Progenitor cell of endocrine pancreas (in vitro differentiated cells): ENCODE results near the gene CCHCR1. TPM values are rescaled to one million over a fixed set of nuclear protein-coding genes. Genes with fewer than 3 reads are reported as not detected.
"Not testable (repeated sequence)": the region's sequence is repeated elsewhere in the genome, so short reads cannot be mapped to it uniquely, and the experiment has no call there.

Experiments
- DNase-seq: peaks from one replicate; pipeline ENCODE4 v3.0.0; 2021; ENCODE audit warnings: low spot score; ENCODE audit not compliant: unreplicated experiment
- H3K27ac Mint-ChIP-seq: 2 replicates; pipeline ENCODE4 v1.8.0; 2021; ENCODE audit warnings: mild to moderate bottlenecking, moderate library complexity, mixed read lengths
- H3K27me3 Mint-ChIP-seq: 2 replicates; pipeline ENCODE4 v1.8.0; 2021; ENCODE audit warnings: mixed read lengths
- H3K36me3 Mint-ChIP-seq: 2 replicates; pipeline ENCODE4 v1.8.0; 2022; ENCODE audit warnings: mixed read lengths; ENCODE audit not compliant: insufficient read depth
- H3K4me1 Mint-ChIP-seq: 2 replicates; pipeline ENCODE4 v1.8.0; 2021; ENCODE audit warnings: low read depth, mixed read lengths
- H3K4me3 Mint-ChIP-seq: 2 replicates; pipeline ENCODE4 v1.8.0; 2021; ENCODE audit warnings: low read depth, mild to moderate bottlenecking, moderate library complexity, mixed read lengths
- H3K9me3 Mint-ChIP-seq: 2 replicates; pipeline ENCODE4 v1.8.0; 2021; ENCODE audit warnings: low read depth, mixed read lengths
- total RNA-seq: library from RNA; stranded (reverse); gene quantifications from 2 replicates; pipeline ENCODE4 v1.2.1, GENCODE V29; 2021
- TF ChIP-seq, protein P1 (sequence below): fragments of 200-600 bp; sonication (generic); IDR thresholded peaks from one replicate; pipeline ENCODE4 v1.5.0; 2021; ENCODE audit warnings: antibody characterized with exemption, mild to moderate bottlenecking; ENCODE audit not compliant: unreplicated experiment

CCHCR1 gene
- total RNA-seq, 1 donor from 2014 or later, result 47.2 TPM

DNA sequence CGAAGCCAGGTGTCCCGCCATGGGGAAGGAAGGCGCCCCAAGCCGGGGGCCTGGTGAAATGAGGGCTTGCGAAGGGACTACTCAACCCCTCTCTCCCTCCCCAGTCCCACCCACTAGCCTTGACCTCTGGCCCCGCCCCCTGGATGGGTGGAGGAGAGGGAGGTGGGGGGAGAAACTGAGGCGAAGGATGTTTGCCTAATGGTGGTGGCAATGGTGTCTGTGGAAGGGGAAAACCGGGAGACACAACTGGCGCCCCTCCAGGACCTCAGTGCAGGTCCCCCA, 12.9 kb upstream of the CCHCR1 start, which contains the start of gene POU5F1:
Gene POU5F1, minus strand, starts transcription at position 83 of the 282 bp plus-strand sequence. Its CDS starts 62 bp downstream, at position 21.
- no peaks in the 10 kb centered on the region for H3K9me3 Mint-ChIP-seq
- DNase-seq, result no peak
- TF ChIP-seq, protein P1, sequence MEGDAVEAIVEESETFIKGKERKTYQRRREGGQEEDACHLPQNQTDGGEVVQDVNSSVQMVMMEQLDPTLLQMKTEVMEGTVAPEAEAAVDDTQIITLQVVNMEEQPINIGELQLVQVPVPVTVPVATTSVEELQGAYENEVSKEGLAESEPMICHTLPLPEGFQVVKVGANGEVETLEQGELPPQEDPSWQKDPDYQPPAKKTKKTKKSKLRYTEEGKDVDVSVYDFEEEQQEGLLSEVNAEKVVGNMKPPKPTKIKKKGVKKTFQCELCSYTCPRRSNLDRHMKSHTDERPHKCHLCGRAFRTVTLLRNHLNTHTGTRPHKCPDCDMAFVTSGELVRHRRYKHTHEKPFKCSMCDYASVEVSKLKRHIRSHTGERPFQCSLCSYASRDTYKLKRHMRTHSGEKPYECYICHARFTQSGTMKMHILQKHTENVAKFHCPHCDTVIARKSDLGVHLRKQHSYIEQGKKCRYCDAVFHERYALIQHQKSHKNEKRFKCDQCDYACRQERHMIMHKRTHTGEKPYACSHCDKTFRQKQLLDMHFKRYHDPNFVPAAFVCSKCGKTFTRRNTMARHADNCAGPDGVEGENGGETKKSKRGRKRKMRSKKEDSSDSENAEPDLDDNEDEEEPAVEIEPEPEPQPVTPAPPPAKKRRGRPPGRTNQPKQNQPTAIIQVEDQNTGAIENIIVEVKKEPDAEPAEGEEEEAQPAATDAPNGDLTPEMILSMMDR, result no peak
- peak within 1 kb of the TSS; percentile 87 for H3K27ac Mint-ChIP-seq
- no peak within 1 kb of the TSS for H3K4me3 Mint-ChIP-seq
- H3K27me3 Mint-ChIP-seq, result peaks cover 36% of the 10 kb centered on the region
- H3K4me1 Mint-ChIP-seq, result no peaks in the 10 kb centered on the region
- no peaks in the 10 kb centered on the region for H3K36me3 Mint-ChIP-seq

DNA sequence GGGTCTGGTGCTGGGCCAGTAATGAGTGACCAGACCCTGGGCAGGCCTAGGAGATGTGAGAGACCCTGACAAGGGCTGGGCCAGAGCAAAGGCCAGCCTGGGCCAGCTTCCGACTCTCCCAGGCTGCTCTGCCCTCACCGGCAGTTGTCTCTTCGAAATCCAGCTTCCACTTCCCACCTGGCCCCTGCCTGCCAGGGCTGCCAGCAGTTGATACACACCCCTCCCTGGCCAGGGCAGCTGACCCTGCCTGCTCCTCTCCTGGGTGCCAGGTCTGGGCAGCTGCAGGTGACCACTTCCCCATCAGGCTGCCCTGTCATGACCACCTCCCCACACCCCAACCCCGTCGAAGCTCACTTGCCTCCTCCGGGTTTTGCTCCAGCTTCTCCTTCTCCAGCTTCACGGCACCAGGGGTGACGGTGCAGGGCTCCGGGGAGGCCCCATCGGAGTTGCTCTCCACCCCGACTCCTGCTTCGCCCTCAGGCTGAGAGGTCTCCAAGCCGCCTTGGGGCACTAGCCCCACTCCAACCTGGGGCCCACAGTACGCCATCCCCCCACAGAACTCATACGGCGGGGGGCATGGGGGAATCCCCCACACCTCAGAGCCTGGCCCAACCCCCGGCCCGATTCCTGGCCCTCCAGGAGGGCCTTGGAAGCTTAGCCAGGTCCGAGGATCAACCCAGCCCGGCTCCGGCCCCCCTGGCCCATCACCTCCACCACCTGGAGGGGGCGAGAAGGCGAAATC, 12.4 kb upstream of the CCHCR1 start:
- H3K36me3 Mint-ChIP-seq, H3K4me1 Mint-ChIP-seq, H3K27ac Mint-ChIP-seq, H3K9me3 Mint-ChIP-seq, H3K4me3 Mint-ChIP-seq, DNase-seq: not testable (repeated sequence)
- H3K27me3 Mint-ChIP-seq, result peaks cover 36% of the 10 kb centered on the region

DNA sequence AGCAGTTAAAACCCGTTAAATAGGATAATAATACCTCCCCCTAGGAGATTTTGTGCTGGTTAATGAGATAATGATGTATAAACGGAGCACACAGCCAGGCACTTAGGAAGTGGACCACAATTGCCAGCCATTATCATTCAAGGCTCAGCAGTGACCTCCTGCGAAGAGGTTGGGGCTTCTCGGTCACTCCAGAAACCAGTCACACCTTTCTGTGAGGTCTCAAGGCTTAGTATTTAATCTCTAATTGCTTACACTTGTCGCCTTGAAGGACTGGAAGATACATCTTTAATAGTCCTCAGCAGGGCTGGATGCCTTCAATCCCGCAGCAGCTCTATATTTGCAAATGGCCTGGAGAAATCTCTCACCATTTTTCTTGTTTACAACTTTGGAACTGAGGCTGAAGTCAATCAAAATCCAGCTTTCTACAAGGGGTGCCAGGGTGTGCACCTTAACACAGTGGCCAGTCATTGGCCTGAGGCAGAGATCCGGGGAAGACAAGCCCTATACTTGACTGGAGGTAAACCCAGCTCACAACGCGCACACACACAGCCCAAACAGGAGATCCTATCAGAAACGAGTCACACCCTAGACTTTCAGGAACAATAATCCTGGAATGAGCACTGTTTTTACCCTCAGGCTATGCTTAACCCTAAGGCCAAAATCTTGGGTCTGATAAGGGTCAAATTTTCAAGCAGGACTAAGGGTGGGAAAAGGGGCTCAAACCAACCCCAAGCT, 11.7 kb upstream of the CCHCR1 start:
- no peaks in the 10 kb centered on the region for H3K9me3 Mint-ChIP-seq
- H3K27ac Mint-ChIP-seq, result no peak overlapping the region
- DNase-seq, result no peak
- TF ChIP-seq, protein P1, result no peak
- no peak overlapping the region for H3K4me3 Mint-ChIP-seq
- peaks cover 36% of the 10 kb centered on the region for H3K27me3 Mint-ChIP-seq
- H3K36me3 Mint-ChIP-seq, result no peaks in the 10 kb centered on the region
- H3K4me1 Mint-ChIP-seq, result no peaks in the 10 kb centered on the region

DNA sequence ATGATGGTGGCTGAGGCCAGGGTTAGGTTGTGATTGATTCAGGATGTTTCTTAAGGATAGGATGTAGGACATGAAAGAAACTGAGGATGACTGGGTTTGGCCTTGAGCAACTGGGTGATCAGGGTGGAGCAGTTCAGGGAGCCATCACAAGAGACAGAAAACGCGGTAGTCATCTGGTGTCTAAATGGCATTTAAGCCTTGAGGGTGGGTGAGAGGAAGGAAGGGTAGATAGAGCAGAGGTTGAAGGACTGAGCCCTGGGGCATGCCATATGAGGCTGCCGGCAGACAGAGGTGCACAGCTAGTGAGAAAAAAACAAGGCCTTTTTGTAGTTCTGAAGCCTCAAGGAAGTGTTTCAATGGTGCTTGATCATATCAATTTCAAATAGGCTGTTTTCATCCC, 11.0 kb upstream of the CCHCR1 start:
- TF ChIP-seq, protein P1, result no peak
- Mint-ChIP-seq H3K27ac (no peak overlapping the region), H3K9me3 (no peaks in the 10 kb centered on the region), H3K27me3 (peaks cover 36% of the 10 kb centered on the region), H3K36me3 (no peaks in the 10 kb centered on the region), H3K4me1 (no peaks in the 10 kb centered on the region), H3K4me3 (no peak overlapping the region)
- DNase-seq, result no peak

DNA sequence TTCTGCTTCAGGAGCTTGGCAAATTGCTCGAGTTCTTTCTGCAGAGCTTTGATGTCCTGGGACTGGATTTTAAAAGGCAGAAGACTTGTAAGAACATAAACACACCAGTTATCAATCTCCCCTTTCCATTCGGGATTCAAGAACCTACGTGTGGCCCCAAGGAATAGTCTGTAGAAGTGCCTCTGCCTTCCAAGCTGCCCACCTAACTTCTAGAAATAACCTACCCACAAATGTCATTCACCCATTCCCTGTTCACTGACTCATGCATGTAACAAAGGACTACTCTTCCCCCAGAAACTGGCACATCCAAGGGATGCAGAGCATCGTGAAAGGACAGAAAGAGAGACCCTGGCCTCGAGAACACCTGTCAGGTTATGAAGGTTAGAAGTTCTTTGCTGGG, 8.4 kb upstream of the CCHCR1 start:
- H3K4me1 Mint-ChIP-seq, result no peaks in the 10 kb centered on the region
- no peaks in the 10 kb centered on the region for H3K36me3 Mint-ChIP-seq
- H3K4me3 Mint-ChIP-seq, result no peak overlapping the region
- TF ChIP-seq, protein P1, result no peak
- no peaks in the 10 kb centered on the region for H3K9me3 Mint-ChIP-seq
- no peak overlapping the region for H3K27ac Mint-ChIP-seq
- H3K27me3 Mint-ChIP-seq, result peaks cover 25% of the 10 kb centered on the region
- DNase-seq, result no peak

DNA sequence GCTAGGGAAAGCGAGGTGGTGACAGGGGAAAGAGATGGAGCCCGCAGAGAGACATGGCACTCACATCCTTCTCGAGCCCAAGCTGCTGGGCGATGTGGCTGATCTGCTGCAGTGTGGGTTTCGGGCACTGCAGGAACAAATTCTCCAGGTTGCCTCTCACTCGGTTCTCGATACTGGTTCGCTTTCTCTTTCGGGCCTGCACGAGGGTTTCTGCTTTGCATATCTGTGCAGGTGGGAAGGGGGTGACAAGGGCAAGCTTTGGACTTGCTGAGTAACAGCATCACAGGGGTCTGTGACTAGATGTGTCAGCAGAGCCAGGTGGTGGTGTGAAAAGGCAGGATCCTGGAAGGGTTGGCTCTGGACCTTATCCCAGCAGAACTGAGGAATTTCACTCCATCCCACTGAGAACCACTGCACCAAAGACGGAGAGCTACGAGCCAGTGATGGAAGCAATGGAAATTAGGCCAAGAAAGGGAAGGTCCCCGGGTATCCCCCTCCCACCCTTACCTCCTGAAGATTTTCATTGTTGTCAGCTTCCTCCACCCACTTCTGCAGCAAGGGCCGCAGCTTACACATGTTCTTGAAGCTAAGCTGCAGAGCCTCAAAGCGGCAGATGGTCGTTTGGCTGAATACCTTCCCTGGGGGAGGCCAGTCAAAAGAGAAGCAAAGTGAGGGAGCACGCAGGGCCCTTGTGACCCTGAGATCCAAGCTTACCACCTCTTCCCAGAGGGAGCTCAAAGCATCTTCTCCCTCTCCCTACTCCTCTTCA, 7.6 kb upstream of the CCHCR1 start:
- not testable (repeated sequence) for H3K27ac Mint-ChIP-seq, H3K4me1 Mint-ChIP-seq, H3K4me3 Mint-ChIP-seq, DNase-seq, H3K36me3 Mint-ChIP-seq, H3K9me3 Mint-ChIP-seq
- peaks cover 23% of the 10 kb centered on the region for H3K27me3 Mint-ChIP-seq

DNA sequence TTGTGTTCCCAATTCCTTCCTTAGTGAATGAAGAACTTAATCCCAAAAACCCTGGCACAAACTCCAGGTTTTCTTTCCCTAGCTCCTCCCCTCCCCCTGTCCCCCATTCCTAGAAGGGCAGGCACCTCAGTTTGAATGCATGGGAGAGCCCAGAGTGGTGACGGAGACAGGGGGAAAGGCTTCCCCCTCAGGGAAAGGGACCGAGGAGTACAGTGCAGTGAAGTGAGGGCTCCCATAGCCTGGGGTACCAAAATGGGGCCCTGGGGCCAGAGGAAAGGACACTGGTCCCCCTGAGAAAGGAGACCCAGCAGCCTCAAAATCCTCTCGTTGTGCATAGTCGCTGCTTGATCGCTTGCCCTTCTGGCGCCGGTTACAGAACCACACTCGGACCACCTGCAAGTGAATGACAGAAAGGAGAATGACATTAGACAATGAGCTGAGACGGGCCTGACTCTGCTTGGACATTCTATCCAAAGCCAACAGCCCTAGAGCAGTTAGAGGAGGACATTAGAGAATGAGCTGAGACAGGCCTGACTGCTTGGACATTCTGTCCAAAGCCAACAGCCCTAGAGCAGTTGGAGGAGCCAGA, 7.0 kb upstream of the CCHCR1 start:
- H3K4me3 Mint-ChIP-seq, H3K36me3 Mint-ChIP-seq, H3K27ac Mint-ChIP-seq, H3K4me1 Mint-ChIP-seq, DNase-seq, H3K9me3 Mint-ChIP-seq: not testable (repeated sequence)
- H3K27me3 Mint-ChIP-seq, result peaks cover 20% of the 10 kb centered on the region
